Measurements from ENCODE around the gene AADAT.

GRCh38 chr4:170134821-170135220 is 45.1 kb upstream of the AADAT start:
- no peak for TF ChIP-seq EP300 (IDR thresholded peaks at IDR 0.05)
- no peak for TF ChIP-seq POLR2A (IDR thresholded peaks at IDR 0.05)
- no peak for TF ChIP-seq CTCF (IDR thresholded peaks at IDR 0.05)

All from ovary (tissue), 3 donors.